Activated CD4-positive, alpha-beta memory T cell treated with anti-CD3 and anti-CD28 coated beads, Interleukin-2, amount 10 ng/mL, durations not matched to agents 7 days and 5 days (primary cell): ENCODE data around the gene SPOCK2. TPM values are rescaled to one million over a fixed set of nuclear protein-coding genes. Genes with fewer than 3 reads are reported as not detected.

Source experiments
- CTCF ChIA-PET: fragments of 350-600 bp; sonication (Branson Sonifier 250); formaldehyde crosslinking; loops from one replicate; lab custom pipeline; 2021; ENCODE audit warnings: antibody characterized with exemption, inconsistent platforms; lab: Charles Lee
- POLR2A ChIA-PET: fragments of 350-600 bp; sonication (Branson Sonifier 250); formaldehyde crosslinking; loops from one replicate; lab custom pipeline; 2021; ENCODE audit warnings: antibody characterized with exemption; lab: Charles Lee
- DNase-seq: peaks from one replicate; pipeline ENCODE4 v3.0.0-alpha.2; 2020
- H3K27ac Mint-ChIP-seq: one replicate; pipeline ENCODE4 v1.8.0; 2021; ENCODE audit warnings: mild to moderate bottlenecking, mixed read lengths
- H3K27me3 Mint-ChIP-seq: one replicate; pipeline ENCODE4 v1.8.0; 2021; ENCODE audit warnings: mixed read lengths
- H3K36me3 Mint-ChIP-seq: one replicate; pipeline ENCODE4 v1.8.0; 2021; ENCODE audit warnings: low read depth, mixed read lengths
- H3K4me1 Mint-ChIP-seq: one replicate; pipeline ENCODE4 v1.8.0; 2021; ENCODE audit warnings: mixed read lengths
- H3K4me3 Mint-ChIP-seq: one replicate; pipeline ENCODE4 v1.8.0; 2021; ENCODE audit warnings: mild to moderate bottlenecking, mixed read lengths
- H3K9me3 Mint-ChIP-seq: one replicate; pipeline ENCODE4 v1.8.0; 2021; ENCODE audit warnings: mixed read lengths
- total RNA-seq, 2 experiments: library from RNA; stranded (reverse); gene quantifications; one replicate each; pipeline ENCODE4 v1.2.3, GENCODE V29; 2021

SPOCK2 gene
- total RNA-seq, 2 experiments from 2014 or later = 418 to 420 TPM

- H3K36me3 Mint-ChIP-seq = peaks cover 46% of the 10 kb centered on the region
- no peaks in the 10 kb centered on the region for H3K27me3 Mint-ChIP-seq
- H3K27ac Mint-ChIP-seq = peak overlapping the region; percentile 95
- ChIA-PET CTCF (interaction anchor here (0.5 to 3.0 kb wide), 5 partner anchors 18 to 233 kb away, joined by 3 to 19 read pairs (median 7); partner anchors contain the start of gene SPOCK2), POLR2A (interaction anchor here (1.0 to 4.3 kb wide), 4 partner anchors 16 to 110 kb away, joined by 3 to 68 read pairs (median 4); partner anchors contain the start of genes ANAPC16, ASCC1 and SPOCK2)
- peaks cover 68% of the 10 kb centered on the region for H3K4me1 Mint-ChIP-seq
- DNase-seq = no peak
- no peaks in the 10 kb centered on the region for H3K9me3 Mint-ChIP-seq
- H3K4me3 Mint-ChIP-seq = no peak overlapping the region
These were observed 18.0 kb upstream of the SPOCK2 start for GRCh38 chr10:72106154-72106849.

- H3K4me1 Mint-ChIP-seq = peaks cover 66% of the 10 kb centered on the region
- H3K36me3 Mint-ChIP-seq = peaks cover 50% of the 10 kb centered on the region
- no peaks in the 10 kb centered on the region for H3K9me3 Mint-ChIP-seq
- H3K4me3 Mint-ChIP-seq = no peak overlapping the region
- H3K27ac Mint-ChIP-seq = no peak overlapping the region
- H3K27me3 Mint-ChIP-seq = no peaks in the 10 kb centered on the region
- ChIA-PET POLR2A (interaction anchor here (4.3 kb wide), 1 partner anchor 17 kb away, joined by 68 read pairs; the partner anchor contains the start of gene SPOCK2), CTCF (interaction anchor here (2.0 kb wide), 1 partner anchor 17 kb away, joined by 7 read pairs; the partner anchor contains the start of gene SPOCK2)
- DNase-seq = no peak
These were observed 17.4 kb upstream of the SPOCK2 start for GRCh38 chr10:72105710-72106109.

GRCh38 chr10:72105098-72105475, 16.7 kb upstream of the SPOCK2 start:
- CTCF ChIA-PET = interaction anchor here (2.0 kb wide), 1 partner anchor 17 kb away, joined by 7 read pairs; the partner anchor contains the start of gene SPOCK2
- Mint-ChIP-seq H3K9me3 (no peaks in the 10 kb centered on the region), H3K4me1 (peaks cover 64% of the 10 kb centered on the region), H3K27ac (no peak overlapping the region), H3K36me3 (peaks cover 51% of the 10 kb centered on the region), H3K4me3 (no peak overlapping the region), H3K27me3 (no peaks in the 10 kb centered on the region)
- no peak for DNase-seq
- POLR2A ChIA-PET = interaction anchor here (4.3 kb wide), 1 partner anchor 16 kb away, joined by 68 read pairs; the partner anchor contains the start of gene SPOCK2

GRCh38 chr10:72104472-72105097, 16.2 kb upstream of the SPOCK2 start:
- Mint-ChIP-seq H3K36me3 (peaks cover 53% of the 10 kb centered on the region), H3K27me3 (no peaks in the 10 kb centered on the region), H3K27ac (no peak overlapping the region), H3K9me3 (no peaks in the 10 kb centered on the region), H3K4me1 (peaks cover 59% of the 10 kb centered on the region), H3K4me3 (no peak overlapping the region)
- CTCF ChIA-PET = no interaction called here
- POLR2A ChIA-PET = no interaction called here
- DNase-seq = no peak

- CTCF ChIA-PET = interaction anchor here (0.6 kb wide), 1 partner anchor 507 kb away, joined by 3 read pairs; no protein-coding TSS in a partner anchor
- no peak for DNase-seq
These were observed 11.2 kb upstream of the SPOCK2 start for GRCh38 chr10:72099600-72099921.

GRCh38 chr10:72098836-72099599, 10.7 kb upstream of the SPOCK2 start:
- Mint-ChIP-seq H3K27ac (no peak overlapping the region), H3K36me3 (peaks cover 55% of the 10 kb centered on the region), H3K27me3 (no peaks in the 10 kb centered on the region), H3K9me3 (no peaks in the 10 kb centered on the region), H3K4me1 (peaks cover 46% of the 10 kb centered on the region), H3K4me3 (no peak overlapping the region)
- ChIA-PET POLR2A (interaction anchor here (1.0 to 1.9 kb wide), 3 partner anchors 10 to 120 kb away, joined by 3 to 6 read pairs (median 3); partner anchors contain the start of gene SPOCK2), CTCF (interaction anchor here (0.6 kb wide), 3 partner anchors 73 to 506 kb away, joined by 3 to 4 read pairs (median 3); no protein-coding TSS in a partner anchor)
- DNase-seq = no peak

More at GRCh38 chr10:72099600-72099921, 11.2 kb upstream of the SPOCK2 start:
- H3K36me3 Mint-ChIP-seq = peaks cover 51% of the 10 kb centered on the region
- POLR2A ChIA-PET = interaction anchor here (1.9 kb wide), 1 partner anchor 10 kb away, joined by 6 read pairs; the partner anchor contains the start of gene SPOCK2
- no peaks in the 10 kb centered on the region for H3K9me3 Mint-ChIP-seq
- peaks cover 45% of the 10 kb centered on the region for H3K4me1 Mint-ChIP-seq
- no peaks in the 10 kb centered on the region for H3K27me3 Mint-ChIP-seq
- no peak overlapping the region for H3K27ac Mint-ChIP-seq
- no peak overlapping the region for H3K4me3 Mint-ChIP-seq

GRCh38 chr10:72098301-72098835, 10.0 kb upstream of the SPOCK2 start:
- no peak for DNase-seq
- Mint-ChIP-seq H3K27me3 (no peaks in the 10 kb centered on the region), H3K4me3 (no peak overlapping the region), H3K4me1 (peaks cover 43% of the 10 kb centered on the region), H3K36me3 (peaks cover 50% of the 10 kb centered on the region), H3K27ac (no peak overlapping the region), H3K9me3 (no peaks in the 10 kb centered on the region)
- CTCF ChIA-PET = interaction anchor here (0.6 kb wide), 2 partner anchors 74 to 164 kb away, joined by 3 to 4 read pairs; no protein-coding TSS in a partner anchor
- POLR2A ChIA-PET = interaction anchor here (1.0 to 1.9 kb wide), 3 partner anchors 9 to 120 kb away, joined by 3 to 6 read pairs (median 3); partner anchors contain the start of gene SPOCK2

- Mint-ChIP-seq H3K4me3 (no peak overlapping the region), H3K27ac (no peak overlapping the region), H3K27me3 (no peaks in the 10 kb centered on the region), H3K9me3 (no peaks in the 10 kb centered on the region), H3K4me1 (peaks cover 42% of the 10 kb centered on the region), H3K36me3 (peaks cover 49% of the 10 kb centered on the region)
- CTCF ChIA-PET = no interaction called here
- DNase-seq = no peak
- POLR2A ChIA-PET = interaction anchor here (1.4 kb wide), 1 partner anchor 11 kb away, joined by 3 read pairs; no protein-coding TSS in a partner anchor
These were observed 9.3 kb upstream of the SPOCK2 start for GRCh38 chr10:72097448-72098300.

- no peak for DNase-seq
- H3K4me3 Mint-ChIP-seq = no peak overlapping the region
- no peaks in the 10 kb centered on the region for H3K27me3 Mint-ChIP-seq
- POLR2A ChIA-PET = no interaction called here
- H3K4me1 Mint-ChIP-seq = peaks cover 42% of the 10 kb centered on the region
- CTCF ChIA-PET = no interaction called here
- H3K27ac Mint-ChIP-seq = no peak overlapping the region
- peaks cover 41% of the 10 kb centered on the region for H3K36me3 Mint-ChIP-seq
- no peaks in the 10 kb centered on the region for H3K9me3 Mint-ChIP-seq
These were observed 8.0 kb upstream of the SPOCK2 start for GRCh38 chr10:72096115-72097000.

- POLR2A ChIA-PET = interaction anchor here (1.7 kb wide), 1 partner anchor 10 kb away, joined by 3 read pairs; no protein-coding TSS in a partner anchor
- no peaks in the 10 kb centered on the region for H3K27me3 Mint-ChIP-seq
- CTCF ChIA-PET = no interaction called here
- no peaks in the 10 kb centered on the region for H3K9me3 Mint-ChIP-seq
- DNase-seq = no peak
- H3K4me3 Mint-ChIP-seq = no peak overlapping the region
- H3K27ac Mint-ChIP-seq = no peak overlapping the region
- peaks cover 44% of the 10 kb centered on the region for H3K4me1 Mint-ChIP-seq
- peaks cover 33% of the 10 kb centered on the region for H3K36me3 Mint-ChIP-seq
These were observed 6.8 kb upstream of the SPOCK2 start for GRCh38 chr10:72095195-72095594.

GRCh38 chr10:72094574-72094973, 6.2 kb upstream of the SPOCK2 start:
- Mint-ChIP-seq H3K27me3 (no peaks in the 10 kb centered on the region), H3K27ac (no peak overlapping the region), H3K4me3 (no peak overlapping the region), H3K9me3 (no peaks in the 10 kb centered on the region), H3K4me1 (peaks cover 50% of the 10 kb centered on the region), H3K36me3 (peaks cover 30% of the 10 kb centered on the region)
- DNase-seq = no peak
- POLR2A ChIA-PET = interaction anchor here (1.7 kb wide), 1 partner anchor 10 kb away, joined by 3 read pairs; no protein-coding TSS in a partner anchor
- CTCF ChIA-PET = interaction anchor here (1.7 kb wide), 1 partner anchor 32 kb away, joined by 5 read pairs; no protein-coding TSS in a partner anchor
